ENCODE results near the gene ANGPT4. TPM values are rescaled to one million over a fixed set of nuclear protein-coding genes. Genes with fewer than 3 reads are reported as not detected.

The ANGPT4 gene
- total and polyA plus RNA-seq, 2 of the 13 experiments (the other 11 are each of a cell fraction or from before 2014, with no cell fraction given), result not detected

DNA sequence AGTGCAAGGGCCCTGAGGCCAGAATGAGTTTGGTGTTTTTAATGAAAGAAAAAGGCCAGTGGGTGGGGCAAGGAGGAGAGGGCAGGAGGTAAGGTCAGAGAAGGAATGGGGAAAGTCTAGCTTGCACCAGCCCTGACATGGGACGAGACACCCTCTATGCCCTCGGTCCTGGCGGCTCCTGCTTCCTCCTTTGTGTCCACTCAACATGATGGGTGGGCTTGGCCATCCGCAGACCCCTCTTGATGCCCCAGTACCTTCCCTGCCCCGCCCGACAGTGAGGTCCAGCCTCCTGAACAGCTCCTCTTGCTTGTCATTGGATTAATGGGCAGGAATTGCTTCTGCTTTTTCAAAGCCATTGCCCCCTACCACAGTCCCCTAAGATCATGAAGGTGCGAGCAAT lies 33.6 kb upstream of the ANGPT4 start:
- TF ChIP-seq PLRG1 (conservative IDR thresholded peaks at IDR 0.05), result no peak
- TF ChIP-seq HES4 (CRISPR knock-in tag; IDR thresholded peaks at IDR 0.05; ENCODE audit: borderline replicate concordance), result 0 out of 2 replicates have a peak, but pooled peaks have one; percentile 14
- H3K9ac ChIP-seq (ENCODE audit: insufficient read depth, low read depth, low read length), result no peak overlapping the region
- no peaks in the 10 kb centered on the region for H4K20me1 ChIP-seq (ENCODE audit: insufficient read depth, low read length)
- H3K36me3 ChIP-seq (replicated peaks in 1 of 2; ENCODE audit: control insufficient read depth in 1 of 2, insufficient read depth in 2 of 2, low read length in 2 of 2), result no peaks in the 10 kb centered on the region
- peaks cover 4 to 20% of the 10 kb centered on the region in 2 experiments; a peak in 3 of 5 replicates for H3K27me3 ChIP-seq (ENCODE audit: control insufficient read depth in 1 of 2, insufficient read depth in 2 of 2, low read length in 2 of 2)
- FAIRE-seq (no peak), ATAC-seq (no peak), DNase-seq (ENCODE audit: low spot score) (no peak)
- H3K4me2 ChIP-seq (ENCODE audit: low read depth, low read length), result no peak overlapping the region
- no peak overlapping the region for H3K27ac ChIP-seq (ENCODE audit: extremely low read length, insufficient read depth, low read length)
- BruUV-seq (replicated peaks), result no TSS peak
- H3K9me3 ChIP-seq (ENCODE audit: low read length), result no peaks in the 10 kb centered on the region
- H3K79me2 ChIP-seq (ENCODE audit: insufficient read depth, low read length), result no peaks in the 10 kb centered on the region
- intact Hi-C loops (cut with micrococcal nuclease; ENCODE audit: unreplicated experiment), result no loop called here
- 7% methylated on average over 7 of the region's 7 CpGs for WGBS (ENCODE audit: low lambda C conversion rate)
- no peaks in the 10 kb centered on the region for H3K4me1 ChIP-seq (ENCODE audit: insufficient read depth, low read length)
- CTCF ChIA-PET (ENCODE audit: low intra/inter-chr PET ratio, low total read pairs), result no interaction called here
- H2AFZ ChIP-seq (ENCODE audit: low read length), result no peak overlapping the region
- in situ Hi-C loops (cut with HindIII; ENCODE audit: extremely low pct_ligation_motif_present, low pct_unique_long_range_greater_than_20kb), result loop anchor here (10.0 kb wide), 1 partner anchor 235 kb away; the partner anchor contains the start of gene TMEM74B
- no peak overlapping the region for H3K4me3 ChIP-seq (replicated peaks in 1 of 3; ENCODE audit: insufficient read depth in 1 of 3, low read depth in 2 of 3, low read length in 3 of 3)
- POLR2A ChIA-PET, result no interaction called here

DNA sequence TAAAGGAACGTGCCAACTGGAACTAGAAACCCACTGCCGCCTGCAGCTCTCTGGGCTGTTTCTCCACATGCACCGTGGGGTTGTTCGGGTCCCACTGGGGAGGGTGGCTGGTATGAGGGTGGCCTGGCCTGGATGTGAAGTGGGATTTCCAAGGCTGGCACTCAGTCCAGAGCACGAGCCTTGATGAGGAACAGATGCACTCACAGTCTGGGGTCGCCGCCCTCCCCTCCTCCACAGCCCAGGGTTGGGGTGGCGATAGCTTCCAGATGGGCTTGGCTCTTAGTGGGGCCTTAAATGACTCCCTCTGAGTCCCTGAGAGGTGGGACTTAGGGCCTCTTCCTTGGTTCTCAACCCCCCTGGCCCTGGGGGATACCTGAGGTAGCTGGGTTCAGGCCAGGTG lies 30.7 kb upstream of the ANGPT4 start:
- no peaks in the 10 kb centered on the region for H3K9me3 ChIP-seq (ENCODE audit: low read length)
- no peaks in the 10 kb centered on the region for H3K4me1 ChIP-seq (ENCODE audit: insufficient read depth, low read length)
- intact Hi-C loops (cut with micrococcal nuclease; ENCODE audit: unreplicated experiment), result no loop called here
- H3K4me2 ChIP-seq (ENCODE audit: low read depth, low read length), result no peak overlapping the region
- H3K9ac ChIP-seq (ENCODE audit: insufficient read depth, low read depth, low read length), result no peak overlapping the region
- H3K79me2 ChIP-seq (ENCODE audit: insufficient read depth, low read length), result no peaks in the 10 kb centered on the region
- FAIRE-seq (no peak), ATAC-seq (no peak), DNase-seq (ENCODE audit: low spot score) (no peak)
- H4K20me1 ChIP-seq (ENCODE audit: insufficient read depth, low read length), result no peaks in the 10 kb centered on the region
- peaks cover 0 to 12% of the 10 kb centered on the region in 2 experiments; a peak in 1 of 5 replicates for H3K27me3 ChIP-seq (ENCODE audit: control insufficient read depth in 1 of 2, insufficient read depth in 2 of 2, low read length in 2 of 2)
- H3K27ac ChIP-seq (ENCODE audit: extremely low read length, insufficient read depth, low read length), result no peak overlapping the region
- BruUV-seq (replicated peaks), result no TSS peak
- no peak overlapping the region for H3K4me3 ChIP-seq (replicated peaks in 1 of 3; ENCODE audit: insufficient read depth in 1 of 3, low read depth in 2 of 3, low read length in 3 of 3)
- 49% methylated on average over 7 of the region's 8 CpGs for WGBS (ENCODE audit: low lambda C conversion rate)
- in situ Hi-C loops (cut with HindIII; ENCODE audit: extremely low pct_ligation_motif_present, low pct_unique_long_range_greater_than_20kb), result no loop called here
- no peak overlapping the region for H2AFZ ChIP-seq (ENCODE audit: low read length)
- H3K36me3 ChIP-seq (replicated peaks in 1 of 2; ENCODE audit: control insufficient read depth in 1 of 2, insufficient read depth in 2 of 2, low read length in 2 of 2), result no peaks in the 10 kb centered on the region
- ChIA-PET CTCF (ENCODE audit: low intra/inter-chr PET ratio, low total read pairs) (no interaction called here), POLR2A (no interaction called here)
- TF ChIP-seq, protein P1, sequence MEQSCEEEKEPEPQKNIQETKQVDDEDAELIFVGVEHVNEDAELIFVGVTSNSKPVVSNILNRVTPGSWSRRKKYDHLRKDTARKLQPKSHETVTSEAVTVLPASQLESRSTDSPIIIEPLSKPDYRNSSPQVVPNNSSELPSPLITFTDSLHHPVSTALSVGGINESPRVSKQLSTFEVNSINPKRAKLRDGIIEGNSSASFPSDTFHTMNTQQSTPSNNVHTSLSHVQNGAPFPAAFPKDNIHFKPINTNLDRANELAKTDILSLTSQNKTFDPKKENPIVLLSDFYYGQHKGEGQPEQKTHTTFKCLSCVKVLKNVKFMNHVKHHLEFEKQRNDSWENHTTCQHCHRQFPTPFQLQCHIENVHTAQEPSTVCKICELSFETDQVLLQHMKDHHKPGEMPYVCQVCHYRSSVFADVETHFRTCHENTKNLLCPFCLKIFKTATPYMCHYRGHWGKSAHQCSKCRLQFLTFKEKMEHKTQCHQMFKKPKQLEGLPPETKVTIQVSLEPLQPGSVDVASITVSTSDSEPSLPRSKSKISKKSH (CRISPR knock-in tag; IDR thresholded peaks at IDR 0.05; ENCODE audit: borderline replicate concordance), result no peak
- TF ChIP-seq, protein P2, sequence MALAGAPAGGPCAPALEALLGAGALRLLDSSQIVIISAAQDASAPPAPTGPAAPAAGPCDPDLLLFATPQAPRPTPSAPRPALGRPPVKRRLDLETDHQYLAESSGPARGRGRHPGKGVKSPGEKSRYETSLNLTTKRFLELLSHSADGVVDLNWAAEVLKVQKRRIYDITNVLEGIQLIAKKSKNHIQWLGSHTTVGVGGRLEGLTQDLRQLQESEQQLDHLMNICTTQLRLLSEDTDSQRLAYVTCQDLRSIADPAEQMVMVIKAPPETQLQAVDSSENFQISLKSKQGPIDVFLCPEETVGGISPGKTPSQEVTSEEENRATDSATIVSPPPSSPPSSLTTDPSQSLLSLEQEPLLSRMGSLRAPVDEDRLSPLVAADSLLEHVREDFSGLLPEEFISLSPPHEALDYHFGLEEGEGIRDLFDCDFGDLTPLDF (CRISPR knock-in tag; IDR thresholded peaks at IDR 0.05), result no peak
- TF ChIP-seq KAT7 (CRISPR knock-in tag; IDR thresholded peaks at IDR 0.05; ENCODE audit: borderline replicate concordance) (no peak), ZNF530 (CRISPR knock-in tag; IDR thresholded peaks at IDR 0.05; ENCODE audit: low read depth) (no peak), POLR2A (IDR thresholded peaks at IDR 0.05; ENCODE audit: insufficient read depth in 1 of 2, low read depth in 2 of 2, low read length in 2 of 2) (no peak), MIER3 (CRISPR knock-in tag; IDR thresholded peaks at IDR 0.05; ENCODE audit: borderline replicate concordance) (no peak), ZNF430 (CRISPR knock-in tag; IDR thresholded peaks at IDR 0.05) (no peak), DPF2 (CRISPR knock-in tag; IDR thresholded peaks at IDR 0.05; ENCODE audit: borderline replicate concordance, low read depth) (no peak), MTF2 (CRISPR knock-in tag; IDR thresholded peaks at IDR 0.05; ENCODE audit: borderline replicate concordance) (no peak), ZNF101 (CRISPR knock-in tag; IDR thresholded peaks at IDR 0.05; ENCODE audit: borderline replicate concordance, low read depth) (no peak), ZNF607 (CRISPR knock-in tag; IDR thresholded peaks at IDR 0.05; ENCODE audit: borderline replicate concordance) (no peak), ESRRA (CRISPR knock-in tag; IDR thresholded peaks at IDR 0.05; ENCODE audit: low read depth) (no peak), SMAD3 (CRISPR knock-in tag; IDR thresholded peaks at IDR 0.05) (no peak)
- TF ChIP-seq, protein P3, sequence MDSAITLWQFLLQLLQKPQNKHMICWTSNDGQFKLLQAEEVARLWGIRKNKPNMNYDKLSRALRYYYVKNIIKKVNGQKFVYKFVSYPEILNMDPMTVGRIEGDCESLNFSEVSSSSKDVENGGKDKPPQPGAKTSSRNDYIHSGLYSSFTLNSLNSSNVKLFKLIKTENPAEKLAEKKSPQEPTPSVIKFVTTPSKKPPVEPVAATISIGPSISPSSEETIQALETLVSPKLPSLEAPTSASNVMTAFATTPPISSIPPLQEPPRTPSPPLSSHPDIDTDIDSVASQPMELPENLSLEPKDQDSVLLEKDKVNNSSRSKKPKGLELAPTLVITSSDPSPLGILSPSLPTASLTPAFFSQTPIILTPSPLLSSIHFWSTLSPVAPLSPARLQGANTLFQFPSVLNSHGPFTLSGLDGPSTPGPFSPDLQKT (CRISPR knock-in tag; IDR thresholded peaks at IDR 0.05; ENCODE audit: borderline replicate concordance), result no peak
